NCI-H1436 treated with DMSO at 0.1 percent for 48 hours (cell line): Measurements from ENCODE around the gene PTGDS.

Source experiments
- DNase-seq: peaks from one replicate; lab custom pipeline; 2025; lab: John Stamatoyannopoulos, UW

PTGDS gene

GRCh38 chr9:136973618-136974617 lies 3.4 kb upstream of the PTGDS start:
- DNase-seq, result no peak

DNA sequence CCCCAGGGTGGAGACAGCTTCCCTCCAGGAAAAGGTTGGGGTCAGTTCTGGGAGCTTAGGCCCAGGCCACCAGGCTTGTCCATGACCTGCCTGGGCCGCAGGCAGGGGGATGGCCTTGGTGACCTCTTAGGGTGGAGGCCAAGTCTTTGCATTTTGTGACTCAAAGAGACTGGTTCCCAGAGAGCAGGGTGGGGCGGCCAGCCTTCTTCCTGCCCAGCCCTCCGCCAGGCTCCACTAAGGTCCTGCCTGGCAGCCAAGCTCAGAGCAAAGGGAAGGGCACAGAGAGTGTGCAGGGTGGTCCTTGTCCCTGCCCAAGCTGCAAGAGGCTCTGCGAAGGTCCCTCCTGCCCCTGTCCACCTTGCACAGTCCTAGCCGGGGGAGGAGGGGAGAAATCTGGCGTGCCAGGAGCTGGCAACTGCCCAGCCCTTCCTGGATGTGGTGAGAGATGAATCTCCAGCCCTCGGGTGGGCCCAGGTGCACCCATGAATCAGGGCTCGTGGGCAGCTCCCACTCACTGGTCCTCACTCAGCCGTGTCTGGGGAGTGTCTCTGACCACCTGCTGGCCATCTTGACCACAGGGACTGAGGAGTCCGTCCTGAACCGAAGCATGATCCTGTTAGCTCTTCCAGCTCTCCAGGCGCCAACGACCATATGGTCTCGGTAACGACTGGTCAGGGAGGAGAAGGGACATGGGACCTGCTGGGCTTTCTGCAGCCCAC lies 2.3 kb upstream of the PTGDS start:
- DNase-seq, result no peak

DNA sequence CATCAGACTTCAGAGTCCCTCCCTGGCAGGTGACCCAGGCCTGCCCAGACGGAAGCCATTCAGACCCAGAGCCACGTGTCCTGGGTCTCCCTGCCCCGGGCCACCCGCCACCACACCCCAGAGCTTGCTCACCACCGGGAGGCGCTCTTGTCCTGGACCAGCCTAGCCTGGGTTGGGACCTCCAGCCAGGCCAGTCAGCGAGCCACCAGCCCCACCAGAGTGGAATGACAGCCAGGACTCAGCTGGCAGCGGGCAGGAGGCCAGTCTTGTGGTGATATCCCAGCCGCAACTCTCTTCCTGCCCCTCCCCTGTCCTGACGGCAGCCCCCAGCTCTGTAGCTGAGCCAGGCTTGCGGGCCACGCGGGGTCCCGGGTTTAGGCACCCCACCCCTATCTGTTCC lies 1.7 kb upstream of the PTGDS start:
- DNase-seq, result no peak

DNA sequence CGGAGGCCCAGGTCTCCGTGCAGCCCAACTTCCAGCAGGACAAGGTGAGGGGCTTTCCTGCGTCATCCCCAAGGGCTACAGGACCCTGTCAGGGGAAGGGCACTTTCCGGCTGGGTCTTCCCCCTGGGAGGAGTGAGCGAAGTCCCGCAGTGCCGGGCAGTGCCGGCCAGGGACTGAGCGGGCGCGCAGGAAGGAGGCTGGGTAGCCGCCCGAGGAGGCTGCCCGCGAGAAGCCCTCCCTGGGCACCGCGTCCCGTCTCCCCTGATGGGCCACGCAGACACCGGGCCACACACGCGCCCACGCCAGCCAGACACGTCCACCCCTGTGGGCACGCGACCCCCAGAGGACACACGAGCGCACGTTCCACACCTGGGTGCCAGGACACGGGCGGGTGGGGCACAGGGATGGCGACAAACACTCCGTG lies 357 bp downstream of the PTGDS start:
- no peak for DNase-seq

DNA sequence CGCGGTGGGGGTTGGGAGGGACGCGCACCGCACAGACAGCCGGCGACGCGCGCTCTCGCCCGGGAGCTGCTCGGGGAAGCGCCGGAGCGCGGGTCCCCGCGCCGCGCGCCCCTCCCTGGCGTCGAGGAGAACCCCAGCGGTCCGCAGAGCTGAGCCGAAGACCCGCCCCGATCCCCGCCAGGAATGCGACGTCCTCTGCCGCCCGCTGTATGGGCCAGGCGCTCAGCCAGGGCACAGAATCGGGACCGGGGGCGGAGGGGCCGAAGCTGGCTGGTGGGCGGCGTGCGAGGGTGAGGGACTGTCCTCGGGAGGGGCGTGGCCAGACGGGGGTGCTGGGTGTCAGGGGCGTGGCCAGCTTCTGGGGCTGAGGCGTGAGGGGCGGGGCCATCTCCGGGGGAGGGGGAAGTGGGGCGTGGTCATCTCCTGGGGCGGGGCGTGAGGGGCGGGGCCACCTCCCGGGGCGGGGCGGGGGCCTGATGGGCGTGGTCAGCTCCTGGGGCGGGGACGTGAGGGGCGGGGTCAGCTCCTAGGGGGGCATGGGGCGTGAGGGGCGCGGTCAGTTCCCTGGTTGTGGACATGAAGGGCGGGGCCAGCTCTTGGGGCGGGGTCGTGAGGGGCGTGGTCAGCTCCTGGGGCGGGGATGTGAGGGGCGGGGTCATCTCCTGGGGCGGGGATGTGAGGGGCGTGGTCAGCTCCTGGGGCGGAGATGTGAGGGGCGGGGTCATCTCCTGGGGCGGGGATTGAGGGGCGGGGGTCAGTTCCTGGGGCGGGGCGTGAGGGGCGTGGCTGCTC lies 965 bp downstream of the PTGDS start:
- DNase-seq, result no peak

GRCh38 chr9:136978865-136979544 lies 1.7 kb downstream of the PTGDS start:
- no peak for DNase-seq

- no peak for DNase-seq
Measured at GRCh38 chr9:136979769-136980587, 2.7 kb downstream of the PTGDS start.

DNA sequence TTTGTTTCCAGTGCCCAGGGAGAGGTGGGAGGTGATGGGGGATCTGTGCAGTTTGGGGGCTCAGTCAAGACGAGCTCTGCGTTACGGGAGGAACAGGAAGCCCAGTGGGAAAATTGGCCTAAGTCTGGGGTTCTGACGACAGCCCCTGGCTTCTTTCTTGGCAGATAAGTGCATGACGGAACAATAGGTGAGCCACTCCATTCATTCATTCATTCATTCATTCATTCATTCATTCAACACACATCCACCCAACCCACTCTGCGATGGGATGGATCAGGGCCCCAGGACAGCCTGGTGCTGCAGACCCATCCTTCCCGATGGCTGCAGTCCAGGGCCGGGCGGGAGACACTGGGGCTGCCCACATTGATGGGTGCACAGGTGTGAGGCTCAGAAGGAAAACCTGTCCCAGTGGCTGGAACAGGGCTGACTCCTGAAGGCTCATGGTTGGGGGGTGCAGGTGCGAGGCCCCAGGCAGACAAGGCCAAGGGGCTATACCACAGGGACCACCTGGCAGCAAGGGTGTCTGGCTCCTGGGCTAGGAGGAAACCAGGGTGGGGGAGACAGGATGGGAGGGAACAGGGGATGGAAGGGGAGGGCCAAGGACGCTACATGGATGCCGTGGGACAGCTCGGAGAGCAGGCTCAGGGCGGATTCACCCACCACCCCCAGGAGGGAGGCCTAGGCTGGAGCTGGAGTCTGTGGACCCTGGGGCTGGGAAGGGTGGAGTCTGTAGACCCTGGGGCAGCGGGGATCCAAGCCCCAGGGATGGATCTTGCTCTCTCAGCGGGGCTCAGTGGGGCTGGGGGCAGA lies 3.6 kb downstream of the PTGDS start:
- DNase-seq, result no peak

GRCh38 chr9:136981588-136982231 lies 4.4 kb downstream of the PTGDS start:
- no peak for DNase-seq

- DNase-seq, result no peak
Measured at GRCh38 chr9:136982232-136983051, 5.1 kb downstream of the PTGDS start, which contains the start of gene LCNL1. Gene LCNL1, plus strand, starts transcription at chr9:136982993. Its CDS starts 594 bp downstream, at chr9:136983587.

DNA sequence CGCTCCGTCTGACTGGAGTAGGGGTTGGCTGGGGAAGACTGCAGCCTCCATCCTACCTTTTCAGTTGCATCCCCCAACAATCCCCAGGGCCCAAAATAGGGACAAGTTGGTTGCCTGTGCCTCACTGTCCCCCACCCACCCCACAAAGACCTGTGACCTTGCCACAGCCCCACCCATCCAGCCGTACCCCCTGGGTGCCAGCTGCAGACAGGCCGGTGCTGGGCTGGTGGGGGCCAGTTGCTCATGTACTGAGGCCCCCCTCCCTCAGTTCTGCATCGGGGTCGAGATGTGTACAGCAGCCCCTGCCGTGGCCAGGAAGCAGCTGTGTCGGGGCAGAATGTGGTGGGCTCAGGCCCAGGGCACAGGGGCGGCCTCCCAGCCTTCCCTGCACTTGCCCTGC lies 5.9 kb downstream of the PTGDS start:
- no peak for DNase-seq

GRCh38 chr9:136983656-136984314 lies 6.5 kb downstream of the PTGDS start:
- no peak for DNase-seq

GRCh38 chr9:136984464-136985026 lies 7.2 kb downstream of the PTGDS start:
- DNase-seq, result no peak

GRCh38 chr9:136985027-136985602 lies 7.8 kb downstream of the PTGDS start:
- DNase-seq, result no peak

DNA sequence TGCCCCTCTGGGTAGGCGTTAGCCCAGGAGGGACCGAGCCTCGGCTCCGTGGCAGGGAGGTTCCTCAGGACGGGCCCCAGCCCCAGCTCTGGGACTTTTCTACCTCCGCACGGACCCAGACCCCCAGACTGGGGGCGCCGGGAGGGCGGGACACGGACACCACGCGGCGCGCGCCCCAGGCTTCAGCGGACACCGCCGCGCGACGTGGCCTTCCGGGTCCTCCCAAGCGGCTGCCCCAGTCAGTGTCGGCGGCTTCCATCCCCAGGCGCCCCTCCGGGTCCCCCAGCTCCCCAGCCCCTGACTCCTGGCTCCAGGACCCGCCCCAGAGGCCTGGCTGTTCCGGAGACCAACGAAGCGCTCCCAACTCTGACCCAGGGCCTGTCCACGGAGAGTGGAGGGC lies 8.5 kb downstream of the PTGDS start:
- no peak for DNase-seq

DNA sequence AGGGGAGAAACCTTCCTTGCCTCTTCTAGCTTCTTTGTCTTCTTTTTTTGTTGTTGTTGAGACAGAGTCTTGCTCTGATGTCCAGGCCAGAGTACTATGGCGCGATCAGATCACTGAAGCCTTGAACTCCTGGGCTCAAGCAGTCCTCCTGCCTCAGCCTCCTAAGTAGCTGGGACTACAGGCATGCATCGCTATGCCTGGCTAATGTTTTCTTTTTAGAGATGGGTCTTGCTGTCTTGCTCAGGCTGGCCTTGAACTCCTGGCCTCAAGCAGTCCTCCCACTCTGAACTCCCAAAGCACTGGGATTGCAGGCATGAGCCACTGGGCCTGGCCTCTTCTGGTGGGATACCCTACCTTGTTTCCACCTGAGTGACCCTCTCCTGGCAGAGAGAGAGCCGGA lies 11.6 kb downstream of the PTGDS start:
- DNase-seq, result no peak

DNA sequence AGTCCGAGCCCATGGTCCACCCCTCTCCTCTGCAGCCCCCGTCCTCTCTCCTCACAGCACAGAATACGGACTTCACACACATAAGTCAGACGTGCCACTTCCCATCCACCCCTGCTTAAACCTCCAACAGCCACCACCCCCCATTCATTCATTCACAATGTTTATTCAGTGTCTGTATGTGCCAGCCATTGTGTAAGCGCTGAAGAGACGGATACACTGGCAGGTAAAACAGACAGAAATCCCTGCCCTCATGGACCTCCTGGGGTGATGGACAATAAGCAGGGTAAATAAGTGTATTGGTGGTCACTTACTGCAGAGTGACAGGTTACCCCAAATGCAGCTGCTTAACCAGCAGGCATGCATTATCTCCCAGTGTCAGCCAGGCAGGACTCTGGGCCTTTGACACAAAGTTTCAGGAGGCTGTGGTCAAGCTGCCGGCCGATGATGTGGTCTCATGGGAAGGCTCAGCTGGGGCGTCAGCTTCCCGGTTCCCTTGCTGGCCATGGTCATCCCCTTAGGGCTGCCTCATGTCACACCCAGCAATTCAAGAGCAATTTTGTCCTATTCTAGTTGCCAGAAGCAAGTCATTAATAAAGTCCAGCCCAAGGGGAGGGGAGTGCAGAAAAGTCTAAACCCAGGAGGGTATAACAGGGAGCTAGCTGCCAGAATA lies 13.1 kb downstream of the PTGDS start:
- DNase-seq, result no peak
